UCSD-AML1 (cell line): ENCODE measurements around the gene COPS3.

Experiments used
- DNase-seq: peaks from one replicate; lab custom pipeline; 2025; ENCODE audit not compliant: unreplicated experiment; lab: John Stamatoyannopoulos, UW

The COPS3 gene

DNA sequence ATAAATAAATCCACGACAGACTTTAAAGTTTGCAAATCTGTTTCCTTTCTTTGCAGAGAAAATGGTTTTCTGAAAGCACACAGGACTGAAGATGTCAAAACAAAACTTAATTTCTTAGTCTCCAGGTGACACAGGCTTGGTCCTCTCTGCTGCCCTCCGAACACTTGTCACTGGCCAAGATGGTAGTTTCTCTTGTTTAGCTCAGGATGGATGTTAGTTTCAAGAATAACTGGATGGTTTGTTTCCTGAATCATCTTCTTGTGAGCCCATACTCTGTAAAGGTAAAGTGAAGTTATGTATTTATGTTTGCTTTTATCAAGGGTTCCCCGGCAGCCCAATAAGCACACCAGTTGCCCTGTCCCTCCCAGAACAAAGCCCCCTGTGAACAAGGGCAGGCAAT is 34.2 kb downstream of the COPS3 start:
- no peak for DNase-seq

DNA sequence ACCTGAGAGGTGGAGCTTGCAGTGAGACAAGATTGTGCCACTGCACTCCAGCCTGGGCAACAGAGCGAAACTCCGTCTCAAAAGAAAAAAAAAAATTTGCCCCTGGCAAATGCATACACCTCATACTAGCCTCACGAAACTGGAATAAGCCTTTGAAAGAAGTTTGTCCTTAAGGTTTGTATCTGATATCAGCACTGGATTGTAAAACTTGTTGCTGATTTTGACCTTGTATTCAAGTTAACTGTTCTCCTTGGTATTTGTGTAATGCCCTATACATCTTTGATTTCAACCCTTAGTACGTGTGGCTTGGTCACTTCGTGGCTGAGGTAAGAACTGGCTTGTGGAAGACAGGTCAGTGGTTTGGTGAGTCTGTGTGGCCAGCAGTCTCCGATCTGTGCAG is 37.9 kb downstream of the COPS3 start:
- no peak for DNase-seq

DNA sequence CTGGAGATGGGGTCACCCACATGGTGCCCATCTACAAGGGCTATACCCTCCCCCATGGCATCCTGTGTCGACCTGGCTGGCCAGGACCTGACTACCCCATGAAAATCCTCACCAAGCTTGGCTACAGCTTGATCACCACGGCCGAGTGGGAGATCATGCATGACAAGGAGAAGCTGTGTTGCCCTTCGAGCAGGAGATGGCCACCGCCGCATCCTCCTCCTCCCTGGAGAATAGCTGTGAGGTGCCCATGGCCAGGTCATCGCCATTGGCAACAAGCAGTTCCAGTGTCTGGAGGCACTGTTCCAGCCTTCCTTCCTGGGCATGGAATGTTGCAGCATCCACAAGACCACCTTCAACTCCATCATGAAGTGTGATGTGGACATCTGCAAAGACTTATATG is 38.8 kb downstream of the COPS3 start:
- no peak for DNase-seq

DNA sequence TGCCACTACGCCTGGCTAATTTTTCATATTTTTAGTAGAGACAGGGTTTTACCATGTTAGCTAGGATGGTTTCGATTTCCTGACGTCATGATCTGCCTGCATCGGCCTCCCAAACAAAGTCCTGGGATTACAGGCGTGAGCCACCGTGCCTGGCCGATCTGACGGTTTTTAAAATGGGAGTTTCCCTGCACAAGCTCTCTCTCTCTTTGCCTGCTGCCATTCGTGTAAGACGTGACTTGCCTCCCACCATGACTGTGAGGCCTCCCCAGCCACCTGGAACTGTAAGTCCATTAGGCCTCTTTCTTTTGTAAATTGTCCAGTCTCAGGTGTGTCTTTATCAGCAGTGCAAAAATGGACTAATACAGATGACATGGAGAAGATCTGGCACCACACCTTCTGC is 39.4 kb downstream of the COPS3 start:
- DNase-seq = no peak

DNA sequence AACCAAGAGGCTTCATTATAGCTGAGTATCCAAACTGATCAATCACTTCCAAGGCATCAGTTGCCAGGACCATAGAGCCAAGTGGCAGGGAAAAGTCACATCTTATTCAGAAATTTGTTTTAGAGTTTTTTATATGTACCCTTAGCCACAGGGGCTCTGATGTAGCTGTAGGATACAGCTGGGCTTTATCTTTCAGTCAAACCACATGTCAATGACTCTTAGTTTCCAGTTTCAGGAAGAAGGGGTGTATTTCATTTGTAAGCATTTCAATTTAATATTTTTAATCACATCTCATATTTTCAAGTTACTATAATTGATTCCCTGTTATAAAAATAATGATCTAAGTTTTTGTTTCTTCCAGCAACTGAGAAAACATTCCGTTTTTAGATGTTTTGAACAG is 41.2 kb downstream of the COPS3 start:
- no peak for DNase-seq

DNA sequence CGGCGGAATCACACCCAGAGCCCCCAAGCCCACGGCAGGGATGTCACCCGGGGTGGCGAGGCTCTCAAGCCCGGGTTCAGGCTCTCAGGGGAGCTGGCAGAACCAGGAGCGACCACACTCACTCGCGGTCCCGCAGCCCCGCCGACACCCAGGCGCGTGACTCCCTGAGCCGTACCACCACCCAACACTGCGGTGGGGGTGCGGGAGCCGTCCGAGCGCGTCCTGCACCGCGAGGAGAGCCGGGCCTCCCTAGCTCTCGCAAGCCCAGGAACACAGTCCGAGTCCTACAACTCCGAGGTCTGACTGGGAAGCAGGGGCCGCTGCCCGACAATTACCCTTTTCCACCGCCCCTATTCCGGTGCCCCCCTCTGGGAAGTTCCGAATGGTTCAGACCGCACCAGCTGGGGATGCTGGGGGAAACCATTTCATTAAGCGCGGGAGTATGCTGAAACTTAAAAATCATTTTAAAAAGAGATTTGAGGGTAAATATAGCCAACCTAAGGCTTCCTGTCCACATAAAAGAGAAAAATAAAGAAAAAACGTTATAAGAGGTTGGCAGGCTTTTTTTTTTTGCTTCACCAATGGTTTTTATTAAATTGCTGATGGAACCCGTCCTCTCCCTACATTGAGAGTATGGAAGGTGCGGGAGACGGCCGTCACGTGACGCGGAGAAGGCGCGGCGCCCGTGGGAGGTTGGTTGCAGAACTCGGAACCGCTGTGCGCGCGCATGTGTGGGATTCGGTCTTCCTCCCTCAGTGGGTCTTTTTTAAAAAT is 43.8 kb downstream of the COPS3 start, which contains the start of gene FLCN:
Gene FLCN, minus strand, starts transcription at position 143 of the 774 bp plus-strand sequence. CDS start 9,031 bp downstream, outside the sequence.
- peak; percentile 84 for DNase-seq

DNA sequence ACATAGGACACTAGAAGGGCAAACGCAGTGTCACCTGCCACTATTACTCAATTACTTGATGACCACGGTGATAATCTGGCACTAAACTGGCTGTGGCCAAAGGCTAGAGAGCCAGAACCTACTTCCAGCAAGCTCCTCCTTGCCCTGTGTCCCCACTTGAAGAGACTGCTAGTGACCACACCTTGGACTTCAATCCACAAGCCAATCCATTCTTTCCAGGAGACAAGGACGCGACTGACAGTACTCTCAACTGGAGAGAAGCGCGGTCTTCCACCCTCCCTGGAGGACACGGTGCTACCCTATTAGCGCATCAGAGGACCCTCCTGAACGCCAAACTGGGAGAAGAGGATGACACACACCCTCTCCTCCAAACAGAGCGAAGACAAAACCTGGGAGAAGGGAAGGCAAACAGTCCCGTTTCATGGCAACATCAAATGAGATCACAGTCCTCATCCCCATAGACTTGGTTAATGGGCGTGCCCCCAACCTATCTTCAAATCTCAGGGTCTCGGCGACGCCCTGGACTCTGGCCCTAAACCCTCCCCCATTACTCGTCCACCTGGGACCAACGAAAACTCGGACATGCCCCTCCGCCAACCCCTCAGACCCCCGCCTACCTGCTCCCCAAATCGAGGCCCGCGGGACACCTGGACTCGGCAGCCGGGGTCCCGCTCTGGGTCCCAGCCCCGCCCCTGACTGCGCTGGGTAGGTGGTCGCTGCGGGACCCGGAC is 44.6 kb downstream of the COPS3 start:
- DNase-seq = no peak

DNA sequence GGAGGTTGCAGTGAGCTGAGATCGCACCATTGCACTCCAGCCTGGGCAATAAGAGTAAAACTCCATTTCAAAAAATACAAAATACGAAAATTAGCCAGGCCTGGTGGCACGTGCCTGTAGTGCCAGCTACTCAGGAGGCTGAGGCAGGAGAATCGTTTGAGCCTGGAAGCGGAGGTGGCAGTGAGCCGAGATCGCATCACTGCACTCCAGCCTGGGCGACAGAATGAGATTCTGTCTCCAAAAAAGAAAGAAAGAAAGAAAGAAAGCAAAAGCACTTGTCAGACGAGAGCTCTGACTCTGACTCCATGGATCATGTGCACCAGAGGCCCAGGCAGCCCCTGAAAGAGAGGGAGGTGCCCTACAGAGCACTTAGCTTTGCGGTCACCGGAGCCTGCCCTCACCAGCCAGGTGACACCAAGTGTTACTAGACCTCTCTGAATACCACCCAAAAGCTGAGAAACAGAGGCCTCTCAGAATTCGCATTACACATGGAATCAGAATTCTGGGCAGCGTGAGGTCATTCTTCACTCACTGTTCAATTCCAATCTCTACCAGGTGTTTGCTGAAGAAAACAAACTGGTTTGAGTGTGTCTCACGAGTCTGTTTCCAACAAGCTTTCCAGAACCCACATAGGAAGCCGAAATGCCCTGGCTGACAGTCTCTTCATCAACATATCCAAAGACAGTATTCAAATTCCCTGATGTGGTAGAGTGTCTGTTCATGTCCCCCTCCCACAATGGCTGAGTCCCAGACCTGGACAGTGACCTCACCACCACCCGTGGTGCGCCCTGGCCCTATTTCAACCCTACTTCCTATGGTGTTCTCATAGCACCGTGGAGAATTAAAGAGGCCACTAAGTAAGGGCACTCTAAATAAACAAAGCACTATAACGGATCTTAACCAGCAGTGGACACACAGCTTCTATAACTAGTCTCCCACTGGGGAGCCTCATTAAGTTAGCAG is 45.6 kb downstream of the COPS3 start:
- no peak for DNase-seq

DNA sequence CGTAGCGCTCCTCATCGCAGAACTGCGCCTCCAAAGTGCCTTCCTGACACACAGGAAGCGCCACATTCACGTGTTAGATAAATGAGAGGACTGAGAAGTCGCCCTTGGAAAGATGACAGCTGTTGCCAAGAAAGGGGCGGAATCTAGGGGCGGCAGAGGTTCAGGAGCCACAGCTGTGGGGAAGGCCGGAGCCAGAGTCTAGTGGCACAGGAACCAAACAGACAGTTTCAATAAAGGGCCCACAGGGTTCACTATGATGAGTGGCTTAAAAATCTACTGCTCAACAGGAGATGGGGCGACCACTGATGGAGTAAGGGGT is 48.8 kb downstream of the COPS3 start:
- DNase-seq = no peak

DNA sequence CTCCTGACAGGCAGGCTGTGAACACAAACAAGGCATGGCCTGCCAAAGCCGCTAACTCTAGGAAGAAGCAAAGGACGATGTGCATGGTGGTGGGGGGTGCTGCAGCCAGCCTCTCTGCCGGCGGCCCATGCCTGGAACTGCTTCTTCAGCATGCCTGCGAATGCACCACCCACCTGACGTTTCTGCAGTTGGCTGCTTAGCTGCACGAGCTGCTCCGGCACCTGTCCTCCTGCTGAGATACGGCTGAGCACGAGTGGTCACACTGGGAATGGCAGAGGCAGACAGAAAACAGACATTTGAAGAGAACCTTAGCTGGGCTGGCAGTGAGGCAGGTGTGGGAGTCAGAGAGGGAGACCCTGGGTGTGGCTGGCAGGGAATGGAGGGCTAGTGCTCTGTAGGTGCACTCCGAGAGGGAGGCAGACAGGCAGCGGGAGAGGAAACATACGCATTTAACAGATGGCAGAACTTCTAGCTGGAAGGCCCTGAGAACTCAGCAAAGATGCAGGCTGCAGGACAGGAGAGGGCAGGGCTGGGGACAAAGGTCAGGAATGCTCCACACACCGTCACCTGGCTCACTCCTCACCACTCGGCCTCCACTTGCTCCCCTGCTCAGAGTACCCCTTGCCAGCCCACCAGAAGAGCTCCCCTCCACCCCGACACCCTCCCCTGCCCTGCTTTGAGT is 49.3 kb downstream of the COPS3 start:
- no peak for DNase-seq

DNA sequence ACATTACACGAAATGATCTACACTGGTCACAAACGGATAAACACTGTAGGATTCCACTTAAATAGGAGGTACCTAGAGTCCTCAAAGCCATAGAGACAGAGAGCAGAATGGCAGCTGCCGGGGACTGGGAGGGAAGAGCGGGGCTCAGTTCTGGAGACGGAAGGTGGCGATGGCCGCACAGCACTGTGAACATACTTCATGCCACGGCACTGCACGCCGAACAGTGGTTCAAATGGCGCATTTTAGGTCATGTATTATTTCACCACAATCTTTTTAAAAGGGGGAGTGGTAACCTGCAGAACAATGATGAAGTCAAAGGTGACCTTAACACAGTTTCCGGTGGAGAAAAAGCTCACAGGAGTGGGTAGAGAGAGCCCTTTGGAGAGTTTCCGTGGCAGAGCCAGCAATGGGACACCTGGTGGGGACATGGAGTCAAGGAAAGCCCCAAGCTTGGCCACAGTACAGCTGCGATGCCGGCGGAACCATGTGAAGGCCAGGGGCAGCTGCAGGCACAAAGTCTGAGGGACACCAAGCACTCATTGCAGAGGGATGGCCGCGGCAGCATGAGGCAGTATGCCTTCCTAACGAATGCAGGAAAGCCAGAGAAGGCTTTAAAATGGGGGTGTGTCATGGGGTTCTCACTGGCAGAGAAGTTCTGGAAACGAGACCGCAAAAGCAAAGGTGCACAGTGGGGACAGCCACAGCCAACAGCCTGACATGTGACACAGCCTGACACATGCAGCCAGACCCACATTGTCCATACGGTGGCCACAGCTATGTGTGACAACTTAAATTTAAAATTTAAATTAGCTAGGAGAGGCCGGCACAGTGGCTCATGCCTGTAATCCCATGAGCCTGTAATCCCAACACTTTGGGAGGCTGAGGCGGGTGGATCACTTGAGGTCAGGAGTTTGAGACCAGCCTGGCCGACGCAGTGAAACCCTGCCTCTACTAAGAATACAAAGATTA is 51.3 kb downstream of the COPS3 start:
- no peak for DNase-seq

DNA sequence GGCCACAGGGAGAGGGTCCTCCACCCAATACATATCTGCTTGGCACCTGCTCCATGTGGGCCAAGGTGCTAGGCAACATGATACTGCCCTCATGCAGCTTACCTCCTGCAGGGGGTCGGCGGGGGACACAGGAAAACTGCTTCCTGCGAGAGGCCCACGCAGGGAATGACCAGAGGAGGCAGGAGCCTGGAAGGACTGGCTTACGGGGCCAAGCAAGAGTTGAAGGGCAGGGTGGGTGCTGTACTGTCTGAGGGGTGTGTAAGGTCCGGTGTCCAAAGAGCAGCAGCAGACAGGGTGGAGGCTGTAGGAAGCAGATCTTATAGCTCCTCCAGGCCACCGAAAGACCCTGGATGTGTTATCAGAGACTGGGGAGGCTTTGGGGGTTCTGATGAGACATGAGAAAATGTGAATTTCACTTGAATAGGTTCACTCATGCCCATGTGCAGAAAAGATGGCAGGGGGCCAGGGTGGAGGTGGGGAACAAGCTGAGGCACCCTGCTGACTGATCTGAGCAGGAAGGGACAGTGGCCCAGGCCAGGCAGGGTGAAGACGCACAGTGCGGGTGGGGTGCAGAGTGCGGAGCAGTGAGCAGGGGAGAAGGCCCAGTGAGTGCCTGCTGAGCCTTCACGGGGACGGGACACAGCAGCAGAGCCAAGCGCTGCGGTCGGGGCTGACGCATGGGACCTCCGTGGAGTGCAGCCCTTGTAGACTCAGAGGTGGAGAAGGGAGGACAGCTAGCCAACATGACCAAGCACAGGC is 52.3 kb downstream of the COPS3 start:
- no peak for DNase-seq

DNA sequence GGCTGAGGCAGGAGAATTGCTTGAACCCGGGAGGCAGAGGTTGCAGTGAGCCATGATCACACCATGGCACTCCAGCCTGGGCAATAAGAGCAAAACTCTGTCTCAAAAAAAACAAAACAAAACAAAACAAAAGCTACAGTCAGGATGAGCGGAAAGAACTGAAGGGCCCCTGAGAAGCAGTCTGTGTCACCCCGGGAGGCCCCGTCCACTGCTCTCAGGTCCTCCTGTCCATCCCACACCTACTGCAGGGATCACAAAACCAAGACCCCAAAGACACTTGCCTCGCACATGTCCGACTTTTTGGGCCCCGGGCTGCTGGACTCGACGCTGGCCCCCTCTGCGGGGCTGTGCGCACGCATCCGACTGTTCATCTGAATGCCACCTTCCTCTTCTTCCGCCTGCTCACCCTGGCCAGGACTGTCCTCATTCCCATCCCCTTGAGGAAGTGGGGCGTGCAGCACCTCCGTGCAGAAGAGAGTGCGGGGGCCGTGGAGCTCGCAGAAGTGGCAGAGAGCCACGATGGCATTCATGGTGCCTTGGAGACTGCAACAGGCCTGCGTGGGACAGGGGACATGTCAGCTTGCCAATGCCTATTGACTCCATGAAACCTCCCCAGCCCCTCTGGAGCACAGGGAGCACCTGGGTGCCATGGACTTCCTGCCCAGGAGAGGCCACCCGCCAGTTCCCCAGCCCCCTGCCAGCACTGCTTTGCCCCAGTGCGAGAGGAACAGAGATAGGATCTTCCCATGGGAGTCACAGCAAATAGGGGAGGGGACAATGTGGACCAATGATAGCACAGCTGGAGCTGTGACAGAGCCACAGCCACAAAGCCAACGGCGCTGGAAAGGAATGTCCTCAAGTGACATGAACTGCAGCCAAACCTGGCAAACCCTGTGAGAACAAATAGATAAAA is 53.2 kb downstream of the COPS3 start:
- DNase-seq = no peak

DNA sequence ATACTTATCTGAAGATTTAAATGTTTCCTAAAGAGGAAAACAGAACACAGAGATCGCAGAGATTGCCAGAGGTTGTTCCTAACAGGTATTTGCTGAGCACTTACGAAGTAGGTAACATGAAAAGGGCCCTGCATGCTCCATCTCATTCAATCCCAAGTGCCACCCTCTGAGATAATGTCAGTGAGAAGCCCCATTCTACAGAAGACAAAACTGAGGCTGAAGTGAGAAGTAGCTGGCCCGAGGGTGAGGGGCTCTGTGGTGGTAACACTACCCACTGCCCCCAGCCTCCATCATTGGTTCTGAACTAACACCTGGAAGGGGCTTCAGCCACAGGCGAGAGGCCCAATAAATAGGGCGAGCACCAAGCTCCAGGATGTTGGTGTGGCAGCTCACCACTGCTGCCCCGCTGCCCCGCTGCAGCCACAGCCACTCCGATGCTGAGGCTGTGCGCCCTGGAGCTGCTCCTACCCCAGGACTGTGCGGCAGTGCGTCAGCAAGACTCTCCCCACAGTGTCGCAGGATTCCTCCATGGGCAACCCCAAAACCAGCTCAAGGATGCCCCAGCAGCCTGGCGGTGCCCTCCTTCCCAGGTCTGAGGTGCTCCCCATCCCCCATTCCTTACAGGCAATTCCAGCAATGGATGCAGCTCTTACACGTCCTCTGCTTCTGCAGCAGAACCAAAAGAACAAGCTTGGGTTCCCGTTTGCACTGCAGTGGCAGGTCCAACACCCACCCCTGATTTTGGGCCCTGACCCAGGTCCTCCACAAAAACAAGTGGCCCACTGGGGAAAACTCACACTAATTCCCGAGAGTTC is 54.4 kb downstream of the COPS3 start:
- no peak for DNase-seq

DNA sequence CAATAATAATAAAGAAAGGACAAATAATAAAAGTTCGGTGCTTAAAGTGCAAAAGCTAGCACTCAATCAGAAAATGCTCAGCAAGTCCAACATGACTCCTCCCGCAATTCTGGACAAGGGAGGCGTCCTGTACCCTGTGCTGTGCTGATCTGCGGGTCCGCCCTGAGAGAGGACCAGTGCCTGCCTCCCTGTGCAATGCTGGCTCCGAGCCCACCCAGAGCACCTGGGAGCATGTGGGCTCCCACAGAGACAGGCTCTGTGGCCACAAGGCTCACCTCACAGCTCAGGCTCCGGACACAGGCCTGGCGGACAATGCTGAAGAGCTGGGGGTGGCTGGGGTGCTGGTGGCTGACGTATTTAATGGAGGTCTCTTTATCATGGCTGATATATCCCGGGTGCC is 55.1 kb downstream of the COPS3 start:
- DNase-seq = no peak

DNA sequence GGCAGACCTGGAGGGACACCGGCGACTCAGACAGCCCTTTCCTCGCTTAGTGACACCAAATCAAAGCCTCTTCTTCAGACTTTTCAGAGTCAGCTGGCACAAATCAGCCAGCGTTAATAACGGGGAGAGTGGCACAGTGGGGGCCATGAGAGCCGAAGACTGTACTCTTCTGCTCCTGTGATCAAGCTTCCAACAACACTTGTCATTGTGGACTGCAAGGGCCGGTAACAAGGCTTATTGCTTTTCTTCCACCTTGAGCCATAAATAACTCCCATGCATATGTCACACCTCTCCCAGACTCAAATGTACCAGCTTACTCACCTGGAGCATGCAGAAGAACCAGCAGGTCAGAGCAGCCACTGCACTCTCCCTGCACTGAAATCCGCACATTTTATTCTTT is 56.9 kb downstream of the COPS3 start:
- no peak for DNase-seq

DNA sequence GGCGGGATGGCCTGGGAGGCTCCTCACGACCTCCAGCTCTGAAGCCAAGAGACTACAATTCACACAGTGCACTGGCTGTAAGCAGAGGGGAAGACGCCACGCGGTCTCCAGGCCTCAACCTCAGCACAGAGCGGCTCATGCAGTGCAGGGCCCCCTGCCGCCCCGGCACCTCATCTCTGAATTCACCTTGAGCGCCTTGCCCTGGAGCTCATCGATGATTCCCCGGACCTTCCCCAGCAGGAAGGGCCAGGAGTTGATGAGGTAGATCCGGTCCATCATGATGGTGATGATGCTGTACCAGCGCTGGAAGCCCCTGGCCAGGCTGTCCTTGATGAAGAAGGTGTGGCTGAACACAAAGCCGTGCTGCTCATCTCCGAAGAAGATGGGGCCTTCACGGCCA is 57.3 kb downstream of the COPS3 start:
- DNase-seq = no peak
